DND-41 (cell line): ENCODE results near the gene IFIT1B.
A peak's percentile ranks its signal among the peaks of the same experiment; 100 is the strongest.
"Not testable (repeated sequence)": the region's sequence is repeated elsewhere in the genome, so short reads cannot be mapped to it uniquely, and the experiment has no call there.

ENCODE experiments used
- ATAC-seq: fragments of 200-7000 bp; cut with Tn5 transposase; 3 replicates; pipeline ENCODE4 v1.9.1; 2021; ENCODE audit warnings: low read depth; ENCODE audit not compliant: insufficient read depth
- DNase-seq: peaks from one replicate; pipeline ENCODE4 v3.0.0-alpha.2; 2020
- H2AFZ ChIP-seq: 2 replicates; pipeline ENCODE4 v1.6.0; 2012; ENCODE audit warnings: low read depth, low read length
- H3K27ac ChIP-seq: 2 replicates; pipeline ENCODE4 v1.5.1; 2012; ENCODE audit warnings: low read length, inconsistent platforms
- H3K27me3 ChIP-seq: fragments of 200-600 bp; sonication (generic); 2 replicates; pipeline ENCODE4 v1.6.0; 2012; ENCODE audit warnings: low read length, mild to moderate bottlenecking, inconsistent platforms; ENCODE audit not compliant: insufficient read depth, poor library complexity
- H3K36me3 ChIP-seq: 2 replicates; pipeline ENCODE4 v1.5.1; 2012; ENCODE audit warnings: low read length, inconsistent platforms; ENCODE audit not compliant: insufficient read depth
- H3K4me1 ChIP-seq: 2 replicates; pipeline ENCODE4 v1.5.1; 2012; ENCODE audit warnings: mild to moderate bottlenecking, low read length; ENCODE audit not compliant: insufficient read depth
- H3K4me2 ChIP-seq: 2 replicates; pipeline ENCODE4 v1.6.0; 2012; ENCODE audit warnings: mild to moderate bottlenecking, moderate library complexity, low read length, inconsistent platforms; ENCODE audit not compliant: insufficient read depth
- H3K4me3 ChIP-seq, 2 experiments: fragments of 200-600 bp in 1 of 2; shearing (Covaris generic) in 1 of 2; 2 replicates each; pipeline ENCODE4 v1.5.1; 2012 to 2016; ENCODE audit warnings: inconsistent platforms in 2 of 2, low read length in 2 of 2, mild to moderate bottlenecking in 2 of 2, low read depth in 1 of 2, moderate library complexity in 1 of 2
- H3K79me2 ChIP-seq: 2 replicates; pipeline ENCODE4 v1.6.0; 2012; ENCODE audit warnings: low read length, inconsistent platforms; ENCODE audit not compliant: insufficient read depth
- H3K9ac ChIP-seq: 2 replicates; pipeline ENCODE4 v1.6.0; 2012; ENCODE audit warnings: low read depth, mild to moderate bottlenecking, inconsistent platforms, low read length, moderate library complexity
- H3K9me3 ChIP-seq: 2 replicates; pipeline ENCODE4 v1.5.1; 2012; ENCODE audit warnings: low read length, moderate library complexity, mild to moderate bottlenecking, inconsistent platforms; ENCODE audit not compliant: insufficient read depth, severe bottlenecking
- H4K20me1 ChIP-seq: 2 replicates; pipeline ENCODE4 v1.6.0; 2012; ENCODE audit warnings: low read length; ENCODE audit not compliant: insufficient read depth
- CTCF ChIP-seq: IDR thresholded peaks from 2 replicates; pipeline ENCODE4 v1.5.1; 2012; ENCODE audit warnings: borderline replicate concordance, low read length, moderate library complexity, mild to moderate bottlenecking; ENCODE audit not compliant: poor library complexity, severe bottlenecking; ENCODE audit errors: extremely low read depth
- EZH2 ChIP-seq: IDR thresholded peaks from 3 replicates; pipeline ENCODE4 v1.6.1; 2012; ENCODE audit warnings: borderline replicate concordance, low read depth, mild to moderate bottlenecking, moderate library complexity, low read length, inconsistent platforms; ENCODE audit not compliant: severe bottlenecking

IFIT1B gene

GRCh38 chr10:89377705-89378637 is at the start of gene IFIT1B:
Gene IFIT1B, plus strand, starts transcription at chr10:89378056. Its CDS starts 80 bp downstream, at chr10:89378136.
- ATAC-seq (no peak), DNase-seq (no peak)
- Histone ChIP-seq H3K4me3 (no peak within 1 kb of the TSS), H3K36me3 (no peaks in the 10 kb centered on the region), H3K27ac (no peak within 1 kb of the TSS), H3K27me3 (no peaks in the 10 kb centered on the region), H2AFZ (no peak within 1 kb of the TSS), H3K9me3 (no peaks in the 10 kb centered on the region), H3K4me2 (no peak within 1 kb of the TSS), H3K4me1 (no peaks in the 10 kb centered on the region), H4K20me1 (no peaks in the 10 kb centered on the region), H3K79me2 (no peaks in the 10 kb centered on the region), H3K9ac (no peak within 1 kb of the TSS)
- TF ChIP-seq EZH2: no peak
- TF ChIP-seq CTCF: no peak

- no peak for ATAC-seq
- H2AFZ ChIP-seq: no peak overlapping the region
- no peaks in the 10 kb centered on the region for H3K9me3 ChIP-seq
- H3K4me2 ChIP-seq: peak overlapping the region; percentile 75; the same call in 1 of the 2 replicates
- peaks cover 21% of the 10 kb centered on the region for H3K79me2 ChIP-seq
- DNase-seq: no peak
- H3K4me1 ChIP-seq: peaks cover 66% of the 10 kb centered on the region
- H3K9ac ChIP-seq: no peak overlapping the region
- TF ChIP-seq CTCF: no peak
- no peak for TF ChIP-seq EZH2
- no peaks in the 10 kb centered on the region for H3K36me3 ChIP-seq
- peak overlapping the region in 1 of 2 experiments; percentile 64; a peak in 1 of 4 replicates for H3K4me3 ChIP-seq
- no peak overlapping the region for H3K27ac ChIP-seq
- no peaks in the 10 kb centered on the region for H3K27me3 ChIP-seq
- 0 out of 2 replicates have a peak, but pooled peaks cover 4% of the 10 kb centered on the region for H4K20me1 ChIP-seq
Observed at GRCh38 chr10:89329151-89329550, 48.7 kb upstream of the IFIT1B start.

GRCh38 chr10:89330014-89330413 is 47.8 kb upstream of the IFIT1B start:
- not testable (repeated sequence) for ATAC-seq, H3K9ac ChIP-seq, H3K4me3 ChIP-seq, H3K27ac ChIP-seq, H3K9me3 ChIP-seq, H3K27me3 ChIP-seq, H3K36me3 ChIP-seq, DNase-seq, H4K20me1 ChIP-seq, H3K4me2 ChIP-seq, H2AFZ ChIP-seq
- peaks cover 74% of the 10 kb centered on the region for H3K4me1 ChIP-seq
- peaks cover 21% of the 10 kb centered on the region for H3K79me2 ChIP-seq

GRCh38 chr10:89330537-89331212 is 47.2 kb upstream of the IFIT1B start:
- Histone ChIP-seq H4K20me1 (0 out of 2 replicates have a peak, but pooled peaks cover 10% of the 10 kb centered on the region), H2AFZ (no peak overlapping the region), H3K36me3 (no peaks in the 10 kb centered on the region), H3K9ac (no peak overlapping the region), H3K4me3 (no peak overlapping the region), H3K4me1 (peaks cover 74% of the 10 kb centered on the region), H3K9me3 (no peaks in the 10 kb centered on the region), H3K4me2 (peak overlapping the region; percentile 2; the same call in 1 of the 2 replicates), H3K79me2 (peaks cover 24% of the 10 kb centered on the region), H3K27me3 (no peaks in the 10 kb centered on the region), H3K27ac (no peak overlapping the region)
- DNase-seq (no peak), ATAC-seq (no peak)
- TF ChIP-seq CTCF: no peak
- no peak for TF ChIP-seq EZH2

- H3K9ac ChIP-seq: peak overlapping the region; percentile 38; the same call in 1 of the 2 replicates
- H3K4me1 ChIP-seq: peaks cover 74% of the 10 kb centered on the region
- not testable (repeated sequence) for DNase-seq, ATAC-seq, H3K27me3 ChIP-seq, H3K36me3 ChIP-seq, H3K9me3 ChIP-seq, H2AFZ ChIP-seq
- peaks cover 12% of the 10 kb centered on the region; the same call in 1 of the 2 replicates for H4K20me1 ChIP-seq
- H3K27ac ChIP-seq: peak overlapping the region; percentile 55
- peaks cover 24% of the 10 kb centered on the region for H3K79me2 ChIP-seq
- H3K4me3 ChIP-seq: peak overlapping the region; percentile 10 to 49; a peak in 2 of 4 replicates
- peak overlapping the region; percentile 59 for H3K4me2 ChIP-seq
Observed at GRCh38 chr10:89331487-89332122, 46.3 kb upstream of the IFIT1B start.
